Measurements from ENCODE around the gene RARRES1.

Gene RARRES1

DNA sequence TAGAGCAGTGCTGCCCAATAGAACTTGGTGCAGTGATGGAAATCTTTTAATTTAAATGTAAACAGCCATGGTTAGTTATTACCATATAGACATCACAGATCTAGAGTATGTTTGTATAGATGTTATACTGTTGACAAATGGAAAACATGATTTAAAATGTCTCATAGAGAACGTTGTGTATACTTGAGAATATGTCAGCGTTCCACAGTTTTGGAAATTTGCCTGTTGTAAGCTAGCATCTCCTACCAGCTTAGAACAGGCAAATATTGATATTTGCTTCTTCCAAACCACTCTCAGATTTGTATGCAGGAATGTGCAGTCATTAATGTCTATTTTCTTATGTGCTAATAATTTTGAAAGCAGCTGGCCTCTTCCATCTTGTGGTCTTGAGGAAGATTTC lies 51.4 kb downstream of the RARRES1 start:
- no peak for DNase-seq

- no peak for DNase-seq
Observed at GRCh38 chr3:158679547-158680000, 52.7 kb downstream of the RARRES1 start.

DNA sequence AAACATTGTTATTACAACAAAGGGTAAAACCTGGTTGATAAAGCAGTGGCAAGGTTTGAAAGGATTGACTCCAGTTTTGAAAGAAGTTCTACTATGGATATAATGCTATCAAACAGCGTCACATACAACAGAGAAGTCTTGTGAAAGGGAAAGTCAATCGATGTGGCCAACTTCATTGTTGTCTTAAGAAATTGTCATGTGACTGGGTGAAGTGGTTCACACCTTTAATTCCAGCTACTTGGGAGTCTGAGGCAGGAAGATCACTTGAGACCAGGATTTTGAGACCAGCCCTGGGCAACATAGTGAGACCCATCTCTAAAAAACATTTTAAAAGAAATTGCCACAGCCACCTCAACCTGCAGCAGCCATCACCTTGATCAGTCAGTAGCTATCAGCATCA lies 53.6 kb downstream of the RARRES1 start:
- no peak for DNase-seq

DNA sequence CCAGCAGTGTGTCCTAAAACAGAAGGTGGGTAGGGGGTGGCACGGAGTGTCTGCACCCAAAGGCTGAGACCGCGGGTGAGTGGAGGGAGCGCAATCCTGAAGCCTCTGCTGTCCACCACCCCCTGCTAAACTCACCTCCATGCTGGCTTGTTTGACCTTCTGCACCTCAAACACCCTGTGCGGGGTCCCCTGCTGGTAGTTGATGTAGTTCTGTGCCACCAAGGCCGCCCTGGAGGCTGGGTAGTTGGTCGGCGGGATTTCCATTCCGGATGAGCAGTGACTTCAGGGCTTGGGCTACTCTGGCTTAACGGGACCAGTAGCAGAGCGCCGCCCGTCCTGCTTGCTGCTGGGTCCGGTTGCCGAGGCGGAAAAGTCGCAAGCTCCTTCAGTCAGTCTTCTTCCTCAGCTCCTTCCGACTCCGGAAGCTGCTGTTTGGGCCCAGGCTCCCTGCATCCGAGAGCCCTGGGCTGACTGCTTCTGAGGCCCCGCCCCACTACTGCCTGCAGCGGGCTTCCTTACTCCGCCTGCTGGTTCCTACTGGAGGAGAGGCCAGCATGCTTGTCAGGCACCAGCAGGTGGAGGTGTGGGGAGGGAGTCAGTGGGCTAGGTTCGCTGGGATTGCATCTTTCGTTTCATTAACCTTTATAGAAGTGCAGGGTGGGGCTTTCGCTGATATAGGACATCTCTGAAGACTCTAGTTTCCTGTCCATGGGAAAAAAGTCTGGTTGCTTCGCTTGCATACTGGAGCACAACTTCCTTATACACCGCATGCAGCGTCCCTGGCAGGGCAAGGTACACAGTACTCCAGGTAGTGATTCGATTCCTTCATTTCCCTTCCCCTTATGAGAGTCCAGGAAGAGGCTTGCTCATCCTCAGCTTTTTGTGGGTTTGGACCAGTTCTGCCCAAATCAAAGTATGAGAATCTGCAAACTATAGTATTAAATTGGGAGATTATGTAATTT lies 59.8 kb downstream of the RARRES1 start, which contains the start of gene LXN:
TSS of gene LXN (minus strand) at position 434 of the 962 bp plus-strand sequence. CDS start at position 264, 170 bp downstream.
- DNase-seq: no peak

DNA sequence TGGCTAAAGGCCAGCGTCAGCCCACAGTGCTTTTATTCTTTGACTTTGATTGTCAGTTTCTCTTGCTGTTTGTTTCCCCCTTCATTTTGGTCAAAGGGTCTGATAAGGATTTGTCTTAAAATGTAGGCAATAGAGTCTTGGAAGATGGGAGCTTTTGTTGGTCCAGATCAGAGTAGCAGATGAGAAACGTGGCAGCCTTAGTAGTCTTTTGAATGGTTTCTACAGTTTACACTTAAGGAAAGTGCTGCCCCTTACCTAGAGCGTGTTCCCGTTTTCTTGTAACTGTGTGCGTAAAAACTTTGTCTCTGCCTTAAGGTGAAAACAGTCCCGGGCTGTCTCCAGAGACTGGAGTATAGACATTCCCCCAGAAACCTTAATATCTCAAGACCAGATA lies 60.4 kb downstream of the RARRES1 start:
- DNase-seq: no peak

DNA sequence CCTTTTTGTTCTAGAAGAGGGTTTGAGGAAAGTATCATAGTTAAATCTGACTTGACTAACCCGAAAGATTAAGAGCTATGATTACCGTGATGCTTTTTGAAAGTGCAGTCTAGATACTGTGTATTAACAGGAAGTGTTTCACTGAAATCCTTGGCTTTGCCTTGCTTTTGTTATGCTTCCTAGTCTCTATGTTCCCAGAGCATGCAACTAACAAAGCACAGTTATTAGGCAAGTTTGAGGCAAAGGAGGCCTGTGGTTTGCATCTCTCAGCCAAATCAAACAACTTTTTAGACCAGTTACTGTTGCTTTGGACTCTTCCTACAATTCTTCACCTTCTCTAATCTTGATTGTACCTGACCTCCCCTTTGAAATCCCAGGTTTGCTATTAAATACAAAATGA lies 63.8 kb downstream of the RARRES1 start:
- DNase-seq: no peak

DNA sequence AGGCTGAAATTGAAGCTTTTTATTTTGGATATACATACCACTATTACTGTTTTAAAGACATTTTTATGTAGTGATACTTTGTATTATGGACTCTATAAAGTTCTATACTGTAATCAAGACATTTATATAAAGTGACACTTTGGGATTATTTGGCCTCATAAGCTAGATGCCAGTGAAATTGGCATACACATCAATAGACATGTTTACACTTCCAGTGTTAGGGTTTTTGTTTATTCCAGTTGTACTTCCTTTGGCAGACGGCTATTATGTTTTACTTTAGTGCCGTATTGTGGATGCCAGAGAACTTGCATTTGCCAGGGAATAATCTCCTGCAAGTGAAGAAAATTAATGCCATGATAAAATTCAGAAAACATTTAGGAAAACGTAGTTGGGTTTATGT lies 65.8 kb downstream of the RARRES1 start:
- DNase-seq: no peak

DNA sequence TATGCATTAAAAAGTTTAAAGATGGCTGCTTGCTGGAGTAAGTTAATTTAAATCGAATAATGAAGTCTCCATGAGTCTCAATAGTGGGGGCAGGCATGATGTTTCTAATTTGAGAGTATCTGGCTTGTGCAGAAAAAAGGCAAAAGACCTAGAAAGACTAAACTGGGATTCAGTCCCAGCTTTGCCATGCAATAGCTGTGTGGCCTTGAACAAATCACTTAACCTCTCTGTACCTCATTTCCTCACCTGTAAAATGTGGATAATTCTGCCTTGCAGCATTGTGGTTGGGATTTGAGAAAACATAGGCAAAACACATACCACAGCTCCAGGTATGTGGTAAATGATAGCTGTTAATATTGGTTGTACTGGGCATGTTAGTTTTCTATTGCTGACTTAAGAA lies 68.4 kb downstream of the RARRES1 start:
- DNase-seq: no peak

- DNase-seq: no peak
Observed at GRCh38 chr3:158663246-158663645, 69.0 kb downstream of the RARRES1 start.

DNA sequence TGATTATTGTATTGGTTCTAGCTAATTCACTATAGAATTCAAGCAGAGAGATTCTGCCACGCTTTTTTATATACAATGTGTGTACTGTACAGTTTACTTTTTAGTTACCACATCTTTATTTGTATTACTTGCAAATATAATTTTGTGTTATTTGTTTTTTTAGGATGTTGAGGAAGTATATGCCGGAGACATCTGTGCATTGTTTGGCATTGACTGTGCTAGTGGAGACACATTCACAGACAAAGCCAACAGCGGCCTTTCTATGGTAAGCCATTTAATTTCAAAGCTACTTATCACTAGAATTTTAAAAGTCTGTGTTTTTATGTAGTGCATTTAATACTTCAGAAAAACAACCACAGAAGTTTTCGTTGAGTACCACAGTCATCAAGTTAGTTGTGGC lies 71.5 kb downstream of the RARRES1 start:
- no peak for DNase-seq

DNA sequence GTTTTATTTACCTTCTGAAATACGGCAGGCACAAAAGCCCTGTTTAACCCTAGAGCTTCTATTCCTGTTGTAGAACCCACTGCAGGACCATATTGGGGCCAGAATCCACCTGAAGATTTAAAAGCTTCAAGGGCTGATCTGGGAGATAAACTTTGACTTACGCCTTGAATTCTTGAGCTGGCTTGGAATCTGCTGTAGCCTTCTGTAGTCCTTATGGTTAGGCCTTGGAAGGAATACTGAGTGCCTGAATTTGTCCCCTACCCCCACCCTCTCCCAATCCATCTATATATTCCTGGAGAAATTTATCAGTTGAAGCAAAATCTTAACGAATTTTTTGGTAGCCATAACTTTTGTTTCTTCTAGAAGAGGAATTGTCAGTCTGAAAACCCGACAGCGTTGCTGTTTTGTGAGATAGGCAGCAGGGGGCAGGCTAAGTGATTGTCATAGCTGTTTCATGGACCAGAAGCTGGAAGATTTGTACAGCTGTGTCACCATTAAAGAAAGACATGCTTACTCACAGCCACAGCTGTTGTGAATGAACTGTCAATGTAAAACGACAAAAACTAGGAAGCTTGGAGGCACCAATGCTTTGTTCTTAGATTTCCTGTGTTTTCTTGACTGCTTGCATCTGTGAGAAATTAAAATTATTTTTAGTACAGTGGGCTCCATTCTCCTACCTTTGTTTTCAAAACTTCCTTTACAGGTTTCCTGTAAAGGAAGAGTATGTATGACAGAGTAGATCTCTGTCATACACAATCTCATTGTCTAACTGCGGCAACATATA lies 72.6 kb downstream of the RARRES1 start:
- DNase-seq: peak; percentile 70

DNA sequence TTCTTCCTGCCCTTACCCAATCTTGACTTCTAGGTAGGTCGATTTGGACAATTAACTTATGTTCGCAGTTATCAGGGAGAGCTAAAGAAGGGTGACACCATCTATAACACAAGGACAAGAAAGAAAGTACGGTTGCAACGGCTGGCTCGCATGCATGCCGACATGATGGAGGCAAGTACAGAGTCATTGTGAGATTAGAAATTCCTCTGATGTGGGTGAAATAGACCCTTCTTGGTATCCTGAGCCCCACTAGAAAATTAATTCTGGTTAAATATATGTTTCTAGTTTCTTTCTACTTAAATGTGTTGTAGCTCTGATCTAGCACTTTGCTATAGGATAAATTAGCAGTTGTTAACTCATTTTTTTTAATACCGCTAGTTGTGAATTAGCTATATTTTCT lies 73.4 kb downstream of the RARRES1 start:
- DNase-seq: no peak

DNA sequence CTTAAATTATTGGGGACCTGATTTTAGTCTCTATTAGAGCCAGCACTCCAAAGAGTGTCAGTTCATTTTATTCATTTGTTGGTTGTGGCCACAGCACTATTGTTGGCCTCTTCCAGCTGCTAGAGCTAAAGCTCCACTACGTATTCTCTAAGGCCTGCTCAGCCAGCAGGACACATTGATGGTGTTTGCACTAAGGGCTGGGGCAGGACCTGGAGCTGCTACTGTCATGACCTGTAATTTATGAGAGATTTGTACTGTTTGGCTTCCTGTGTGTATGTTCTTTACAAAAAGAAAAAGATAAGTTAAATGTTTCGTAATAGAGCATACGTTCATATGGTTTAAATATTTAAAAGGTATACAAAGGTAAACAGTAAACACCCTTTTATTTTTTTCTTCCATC lies 79.8 kb downstream of the RARRES1 start:
- DNase-seq: no peak

DNA sequence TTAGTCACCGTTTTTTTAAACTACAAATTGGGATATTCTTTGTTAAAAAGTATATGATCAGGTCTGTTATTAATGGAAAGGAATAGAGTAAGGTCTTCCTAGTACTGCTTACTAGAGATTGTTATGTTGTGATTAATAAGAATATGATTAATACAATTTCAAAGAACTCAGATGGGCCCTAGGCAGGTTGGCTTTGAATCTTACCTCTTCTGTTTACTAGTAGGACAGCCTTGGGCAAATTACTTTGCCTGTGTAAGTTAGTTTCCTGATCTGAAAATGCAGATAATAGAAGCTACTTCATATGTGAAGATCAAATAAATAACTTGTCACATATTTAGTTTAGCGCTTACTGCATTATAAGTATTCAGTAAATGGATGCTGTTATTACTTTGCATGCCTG lies 81.1 kb downstream of the RARRES1 start:
- no peak for DNase-seq

- DNase-seq: no peak
Observed at GRCh38 chr3:158649791-158650190, 82.5 kb downstream of the RARRES1 start.

Measured in NCI-H1694 (cell line).